Measurements from ENCODE around the gene TCF19.
"Not testable (repeated sequence)": the region's sequence is repeated elsewhere in the genome, so short reads cannot be mapped to it uniquely, and the experiment has no call there.

Gene TCF19

DNA sequence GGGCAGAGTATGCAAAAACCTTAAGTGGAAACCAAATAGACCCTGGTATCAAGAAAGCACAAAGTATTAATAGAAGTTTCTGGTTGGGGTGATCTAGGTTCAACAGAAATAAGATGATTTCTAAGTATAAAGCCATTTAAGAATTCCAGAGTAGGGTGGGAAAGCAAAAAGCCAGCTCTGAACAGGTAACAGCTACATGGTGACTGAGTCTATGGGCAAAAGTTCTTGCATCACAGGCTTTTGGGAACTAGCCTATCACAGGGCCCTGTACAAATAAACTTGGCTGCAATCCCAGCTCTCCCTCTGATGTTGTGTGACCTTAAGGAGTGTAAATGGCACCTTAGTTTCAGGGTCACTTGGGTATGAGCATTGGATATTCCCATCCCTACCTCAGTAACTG, 5.5 kb downstream of the TCF19 start:
- ATAC-seq, result no peak

DNA sequence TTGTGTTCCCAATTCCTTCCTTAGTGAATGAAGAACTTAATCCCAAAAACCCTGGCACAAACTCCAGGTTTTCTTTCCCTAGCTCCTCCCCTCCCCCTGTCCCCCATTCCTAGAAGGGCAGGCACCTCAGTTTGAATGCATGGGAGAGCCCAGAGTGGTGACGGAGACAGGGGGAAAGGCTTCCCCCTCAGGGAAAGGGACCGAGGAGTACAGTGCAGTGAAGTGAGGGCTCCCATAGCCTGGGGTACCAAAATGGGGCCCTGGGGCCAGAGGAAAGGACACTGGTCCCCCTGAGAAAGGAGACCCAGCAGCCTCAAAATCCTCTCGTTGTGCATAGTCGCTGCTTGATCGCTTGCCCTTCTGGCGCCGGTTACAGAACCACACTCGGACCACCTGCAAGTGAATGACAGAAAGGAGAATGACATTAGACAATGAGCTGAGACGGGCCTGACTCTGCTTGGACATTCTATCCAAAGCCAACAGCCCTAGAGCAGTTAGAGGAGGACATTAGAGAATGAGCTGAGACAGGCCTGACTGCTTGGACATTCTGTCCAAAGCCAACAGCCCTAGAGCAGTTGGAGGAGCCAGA, 6.2 kb downstream of the TCF19 start:
- not testable (repeated sequence) for ATAC-seq

GRCh38 chr6:31165064-31165832, 6.9 kb downstream of the TCF19 start:
- peak; percentile 45 to 78 for ATAC-seq

GRCh38 chr6:31165986-31166385, 7.6 kb downstream of the TCF19 start:
- no peak for ATAC-seq

DNA sequence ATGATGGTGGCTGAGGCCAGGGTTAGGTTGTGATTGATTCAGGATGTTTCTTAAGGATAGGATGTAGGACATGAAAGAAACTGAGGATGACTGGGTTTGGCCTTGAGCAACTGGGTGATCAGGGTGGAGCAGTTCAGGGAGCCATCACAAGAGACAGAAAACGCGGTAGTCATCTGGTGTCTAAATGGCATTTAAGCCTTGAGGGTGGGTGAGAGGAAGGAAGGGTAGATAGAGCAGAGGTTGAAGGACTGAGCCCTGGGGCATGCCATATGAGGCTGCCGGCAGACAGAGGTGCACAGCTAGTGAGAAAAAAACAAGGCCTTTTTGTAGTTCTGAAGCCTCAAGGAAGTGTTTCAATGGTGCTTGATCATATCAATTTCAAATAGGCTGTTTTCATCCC, 10.2 kb downstream of the TCF19 start:
- ATAC-seq, result no peak

DNA sequence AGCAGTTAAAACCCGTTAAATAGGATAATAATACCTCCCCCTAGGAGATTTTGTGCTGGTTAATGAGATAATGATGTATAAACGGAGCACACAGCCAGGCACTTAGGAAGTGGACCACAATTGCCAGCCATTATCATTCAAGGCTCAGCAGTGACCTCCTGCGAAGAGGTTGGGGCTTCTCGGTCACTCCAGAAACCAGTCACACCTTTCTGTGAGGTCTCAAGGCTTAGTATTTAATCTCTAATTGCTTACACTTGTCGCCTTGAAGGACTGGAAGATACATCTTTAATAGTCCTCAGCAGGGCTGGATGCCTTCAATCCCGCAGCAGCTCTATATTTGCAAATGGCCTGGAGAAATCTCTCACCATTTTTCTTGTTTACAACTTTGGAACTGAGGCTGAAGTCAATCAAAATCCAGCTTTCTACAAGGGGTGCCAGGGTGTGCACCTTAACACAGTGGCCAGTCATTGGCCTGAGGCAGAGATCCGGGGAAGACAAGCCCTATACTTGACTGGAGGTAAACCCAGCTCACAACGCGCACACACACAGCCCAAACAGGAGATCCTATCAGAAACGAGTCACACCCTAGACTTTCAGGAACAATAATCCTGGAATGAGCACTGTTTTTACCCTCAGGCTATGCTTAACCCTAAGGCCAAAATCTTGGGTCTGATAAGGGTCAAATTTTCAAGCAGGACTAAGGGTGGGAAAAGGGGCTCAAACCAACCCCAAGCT, 10.9 kb downstream of the TCF19 start:
- no peak for ATAC-seq

DNA sequence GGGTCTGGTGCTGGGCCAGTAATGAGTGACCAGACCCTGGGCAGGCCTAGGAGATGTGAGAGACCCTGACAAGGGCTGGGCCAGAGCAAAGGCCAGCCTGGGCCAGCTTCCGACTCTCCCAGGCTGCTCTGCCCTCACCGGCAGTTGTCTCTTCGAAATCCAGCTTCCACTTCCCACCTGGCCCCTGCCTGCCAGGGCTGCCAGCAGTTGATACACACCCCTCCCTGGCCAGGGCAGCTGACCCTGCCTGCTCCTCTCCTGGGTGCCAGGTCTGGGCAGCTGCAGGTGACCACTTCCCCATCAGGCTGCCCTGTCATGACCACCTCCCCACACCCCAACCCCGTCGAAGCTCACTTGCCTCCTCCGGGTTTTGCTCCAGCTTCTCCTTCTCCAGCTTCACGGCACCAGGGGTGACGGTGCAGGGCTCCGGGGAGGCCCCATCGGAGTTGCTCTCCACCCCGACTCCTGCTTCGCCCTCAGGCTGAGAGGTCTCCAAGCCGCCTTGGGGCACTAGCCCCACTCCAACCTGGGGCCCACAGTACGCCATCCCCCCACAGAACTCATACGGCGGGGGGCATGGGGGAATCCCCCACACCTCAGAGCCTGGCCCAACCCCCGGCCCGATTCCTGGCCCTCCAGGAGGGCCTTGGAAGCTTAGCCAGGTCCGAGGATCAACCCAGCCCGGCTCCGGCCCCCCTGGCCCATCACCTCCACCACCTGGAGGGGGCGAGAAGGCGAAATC, 11.6 kb downstream of the TCF19 start:
- not testable (repeated sequence) for ATAC-seq

DNA sequence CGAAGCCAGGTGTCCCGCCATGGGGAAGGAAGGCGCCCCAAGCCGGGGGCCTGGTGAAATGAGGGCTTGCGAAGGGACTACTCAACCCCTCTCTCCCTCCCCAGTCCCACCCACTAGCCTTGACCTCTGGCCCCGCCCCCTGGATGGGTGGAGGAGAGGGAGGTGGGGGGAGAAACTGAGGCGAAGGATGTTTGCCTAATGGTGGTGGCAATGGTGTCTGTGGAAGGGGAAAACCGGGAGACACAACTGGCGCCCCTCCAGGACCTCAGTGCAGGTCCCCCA, 12.2 kb downstream of the TCF19 start, which contains the start of gene POU5F1:
Gene POU5F1 (minus strand): TSS at position 83 of the 282 bp plus-strand sequence. CDS start 62 bp downstream, at position 21.
- ATAC-seq, result no peak

DNA sequence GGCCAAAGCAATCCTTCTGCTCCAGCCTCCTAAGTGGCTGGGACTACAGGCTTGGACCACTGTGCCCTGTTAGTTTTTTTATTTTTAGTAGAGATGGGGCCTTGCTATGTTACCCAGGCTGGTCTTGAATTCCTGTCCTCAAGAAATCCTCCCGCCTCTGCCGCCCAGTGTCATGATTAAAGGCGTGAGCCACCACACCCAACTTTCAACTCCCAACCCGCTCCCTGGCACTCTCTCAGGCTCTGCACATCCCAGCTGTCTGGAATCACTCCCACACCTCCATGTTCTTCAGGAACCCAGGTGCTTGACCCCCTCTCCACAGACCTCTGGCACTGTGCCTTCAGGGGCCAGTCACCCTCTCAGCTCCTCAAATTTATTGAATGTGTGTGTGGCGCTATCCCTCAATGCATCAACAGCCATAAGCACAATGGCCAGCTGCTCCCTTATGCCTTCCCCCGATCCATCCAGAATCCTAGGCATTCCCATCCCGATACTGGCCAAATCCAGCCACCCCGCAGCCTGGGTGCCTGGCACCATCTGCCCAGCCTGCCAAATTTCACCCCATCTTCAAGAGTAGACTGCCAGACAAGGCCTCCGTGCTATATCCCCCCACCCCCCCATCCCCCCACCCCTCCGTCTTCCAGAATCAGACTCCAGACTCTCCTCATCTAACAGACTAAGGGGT, 12.7 kb downstream of the TCF19 start:
- no peak for ATAC-seq

DNA sequence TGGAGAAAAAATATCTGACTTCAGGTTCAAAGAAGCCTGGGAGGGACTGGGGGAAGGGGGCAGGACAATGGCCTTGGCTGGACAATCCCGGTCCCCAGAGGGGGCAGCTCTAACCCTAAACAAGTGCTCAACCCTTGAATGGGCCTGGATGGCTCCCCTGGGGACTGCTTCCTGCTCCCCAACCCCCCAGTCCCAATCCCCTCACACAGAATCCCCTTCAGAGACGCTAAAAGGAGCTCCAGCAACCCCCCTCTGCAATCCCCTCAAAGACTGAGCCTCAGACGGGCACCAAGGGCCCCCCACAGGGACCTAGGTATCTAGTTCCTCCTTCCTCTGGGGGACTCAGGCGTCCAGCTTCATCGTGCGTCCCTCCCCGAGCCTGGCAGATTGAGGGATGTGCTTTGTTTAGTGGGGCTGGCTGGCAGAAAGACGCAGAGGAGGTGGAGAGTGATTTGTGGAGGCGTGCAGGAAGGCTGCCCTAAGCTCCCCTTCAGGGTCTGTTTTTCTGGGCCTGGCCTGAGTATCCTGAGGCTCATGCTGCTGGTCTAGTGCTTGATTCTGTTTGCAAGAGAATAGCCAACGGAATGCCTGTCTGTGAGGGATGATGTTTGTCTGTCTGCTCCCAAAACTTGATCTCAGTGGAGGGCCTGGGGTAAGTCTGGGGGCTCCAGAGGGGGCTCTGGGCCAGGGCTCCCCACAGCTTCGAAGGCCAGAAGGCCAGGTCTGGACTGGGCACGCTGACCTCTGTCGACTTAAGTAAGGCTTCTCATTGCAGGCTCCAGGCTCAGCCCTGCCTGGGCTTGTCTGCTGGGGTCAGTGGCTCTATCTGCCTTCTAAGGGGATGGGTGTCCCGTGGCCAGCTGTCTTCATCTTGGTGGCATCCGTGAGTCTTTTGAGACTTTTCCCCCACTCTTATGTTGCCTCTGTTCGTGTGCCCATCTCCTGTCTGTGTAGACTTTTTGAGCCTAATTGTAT, 13.8 kb downstream of the TCF19 start:
- no peak for ATAC-seq

GRCh38 chr6:31172973-31173384, 14.6 kb downstream of the TCF19 start:
- ATAC-seq, result no peak

DNA sequence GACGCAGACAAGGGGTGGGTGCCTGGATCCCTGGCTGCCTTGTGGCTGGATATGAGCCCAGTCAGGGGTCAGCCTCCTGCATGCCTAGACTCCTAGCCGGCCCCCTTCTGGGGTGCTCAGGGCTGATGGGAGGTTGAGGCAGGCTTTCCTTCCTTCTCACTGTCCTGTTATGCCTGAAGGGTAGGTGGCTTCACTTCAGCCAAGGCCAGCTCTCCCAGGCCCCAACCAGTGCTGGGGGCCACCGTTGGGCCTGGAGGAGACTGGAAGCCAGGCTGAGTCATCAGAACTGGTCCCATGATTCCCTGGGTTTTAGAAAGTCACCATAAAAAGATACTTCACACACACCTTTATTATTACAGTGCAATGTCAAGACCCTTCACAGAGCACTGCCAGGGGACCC, 15.0 kb downstream of the TCF19 start:
- ATAC-seq, result no peak

- ATAC-seq, result no peak
These were observed 16.0 kb downstream of the TCF19 start for GRCh38 chr6:31174378-31174777.

GRCh38 chr6:31175971-31176370, 17.6 kb downstream of the TCF19 start:
- ATAC-seq, result no peak

GRCh38 chr6:31178143-31179041, 20.0 kb downstream of the TCF19 start:
- ATAC-seq, result peak; percentile 36 to 42

GRCh38 chr6:31179042-31179386, 20.6 kb downstream of the TCF19 start:
- ATAC-seq, result no peak

GRCh38 chr6:31179896-31180295, 21.5 kb downstream of the TCF19 start:
- no peak for ATAC-seq

GRCh38 chr6:31180500-31180899, 22.1 kb downstream of the TCF19 start:
- peak; percentile 91 to 99 for ATAC-seq

- not testable (repeated sequence) for ATAC-seq
These were observed 24.9 kb downstream of the TCF19 start for GRCh38 chr6:31183287-31183686.

DNA sequence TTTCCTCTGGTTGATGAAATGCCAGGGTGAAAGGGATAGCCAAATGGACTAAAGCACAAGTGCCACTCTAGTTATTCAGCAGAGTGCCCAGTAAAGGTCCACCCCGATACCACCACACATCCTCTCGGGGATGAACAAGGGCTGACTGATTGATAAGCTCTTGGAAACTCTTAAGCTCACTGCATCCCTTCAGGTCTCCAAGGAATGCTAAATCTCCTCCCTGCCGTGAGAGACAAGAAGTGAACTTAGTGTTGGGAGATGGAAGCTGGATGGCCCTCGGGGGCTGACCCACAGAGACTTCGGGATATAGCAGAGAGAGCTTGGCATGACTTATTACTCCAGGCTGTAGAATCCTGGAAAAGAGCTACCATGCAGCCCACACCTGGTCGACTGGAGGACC, 25.5 kb downstream of the TCF19 start:
- ATAC-seq, result not testable (repeated sequence)

All from activated CD4-positive, CD25-positive, alpha-beta regulatory T cell treated with anti-CD3 and anti-CD28 coated beads, Interleukin-2, amount 50 U/mL, for 24 hours (primary cell).